Testis (tissue), 3 donors: ENCODE data around the gene RNGTT. TPM values are rescaled to one million over a fixed set of nuclear protein-coding genes. Genes with fewer than 3 reads are reported as not detected.

ENCODE experiments used
- DNase-seq: peaks from one replicate; pipeline ENCODE4 v3.0.0-alpha.2; 2019
- H3K27ac ChIP-seq, 2 donors: fragments of 200-600 bp; sonication (generic); one replicate each; pipeline ENCODE4 v1.5.1; 2019
- H3K27me3 ChIP-seq: fragments of 200-600 bp; sonication (generic); one replicate; pipeline ENCODE4 v1.5.1; 2019
- H3K36me3 ChIP-seq: fragments of 200-600 bp; sonication (generic); one replicate; pipeline ENCODE4 v1.5.1; 2017; ENCODE audit warnings: low read depth; ENCODE audit errors: missing control alignments
- H3K4me1 ChIP-seq: fragments of 200-600 bp; sonication (generic); one replicate; pipeline ENCODE4 v1.5.1; 2019
- H3K4me3 ChIP-seq, 2 donors: fragments of 200-600 bp; sonication (generic); one replicate each; pipeline ENCODE4 v1.5.1; 2017 to 2019
- H3K9me3 ChIP-seq: fragments of 200-600 bp; sonication (generic); one replicate; pipeline ENCODE4 v1.5.1; 2017
- CTCF ChIP-seq, 3 experiments: fragments of 450-650 bp in 2 of 3; fragments of 200-600 bp in 1 of 3; sonication (generic) in 1 of 3; IDR thresholded peaks; one replicate each; pipeline ENCODE4 v1.5.1; 2016 to 2019; ENCODE audit warnings: antibody characterized with exemption in 3 of 3, mild to moderate bottlenecking in 2 of 3, moderate library complexity in 1 of 3
- POLR2A ChIP-seq: fragments of 450-650 bp; IDR thresholded peaks from one replicate; pipeline ENCODE4 v1.6.1; 2017; ENCODE audit warnings: antibody characterized with exemption, mild to moderate bottlenecking, moderate library complexity
- WGBS, 2 donors: methylation state at CpG; one replicate each; pipeline ENCODE4 v1.1.5; 2018; 5-methylcytosine and 5-hydroxymethylcytosine counted together
- intact Hi-C: fragments of 100-400 bp; cut with DNase I; formaldehyde crosslinking; loops from one replicate; pipeline ENCODE4 v1.15.1; 2023; ENCODE audit warnings: low total_unique reads
- polyA plus RNA-seq: library from polyadenylated mRNA; stranded (reverse); fragments of 350-450 nt; fragmentation: Illumina TruSeq; extraction: RNeasy Lipid Tissue Mini Kit (QIAGEN cat#74804); gene quantifications from one replicate; pipeline ENCODE4 v1.2.3, GENCODE V29; 2014; ENCODE audit warnings: low read depth, low replicate concordance; ENCODE audit not compliant: insufficient read depth
- total RNA-seq, 2 donors: library from RNA; depleted of rRNA; stranded (reverse); fragments of >200 nt; gene quantifications; one replicate each; pipeline ENCODE4 v1.2.3, GENCODE V29; 2016

RNGTT gene
- total and polyA plus RNA-seq, 3 donors from 2014 or later, result 19.4 to 27.0 (median 22.1) TPM

- Histone ChIP-seq H3K9me3 (no peaks in the 10 kb centered on the region), H3K4me3 (no peak overlapping the region), H3K27ac (no peak overlapping the region), H3K36me3 (no peaks in the 10 kb centered on the region), H3K4me1 (peaks cover 6% of the 10 kb centered on the region), H3K27me3 (no peaks in the 10 kb centered on the region)
- WGBS, 2 donors, result 86 to 95% methylated on average over 2 of the region's 2 CpGs
- intact Hi-C loops, result no loop called here
- TF ChIP-seq POLR2A (no peak), CTCF (IDR thresholded peaks at IDR 0.05) (no peak)
- DNase-seq, result no peak
These were observed 83.4 kb downstream of the RNGTT start for GRCh38 chr6:88880021-88880420.

DNA sequence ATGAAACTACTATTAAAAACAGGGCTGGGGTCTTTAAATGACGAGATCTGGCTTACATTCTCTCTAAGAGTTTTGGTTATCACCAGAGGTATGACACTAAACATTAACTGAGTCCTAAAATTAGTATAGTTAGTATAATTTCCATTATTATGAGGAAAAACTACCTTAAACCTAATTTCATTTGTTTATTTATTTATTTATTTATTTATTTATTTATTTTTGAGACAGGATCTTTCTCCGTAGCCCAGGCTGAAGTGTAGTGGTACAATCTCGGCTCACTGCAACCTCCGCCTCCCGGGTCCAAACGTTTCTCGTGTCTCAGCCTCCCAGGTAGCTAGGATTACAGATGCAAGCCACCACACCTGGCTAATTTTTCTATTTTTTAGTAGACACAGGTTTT is 85.5 kb downstream of the RNGTT start:
- intact Hi-C loops, result no loop called here
- Histone ChIP-seq H3K27ac (no peak overlapping the region), H3K27me3 (no peaks in the 10 kb centered on the region), H3K4me3 (no peak overlapping the region), H3K4me1 (peaks cover 8% of the 10 kb centered on the region), H3K36me3 (no peaks in the 10 kb centered on the region), H3K9me3 (no peaks in the 10 kb centered on the region)
- 93 to 96% methylated on average over 7 of the region's 7 CpGs for WGBS, 2 donors
- TF ChIP-seq POLR2A, result no peak
- TF ChIP-seq CTCF (IDR thresholded peaks at IDR 0.05), result no peak
- DNase-seq, result no peak

DNA sequence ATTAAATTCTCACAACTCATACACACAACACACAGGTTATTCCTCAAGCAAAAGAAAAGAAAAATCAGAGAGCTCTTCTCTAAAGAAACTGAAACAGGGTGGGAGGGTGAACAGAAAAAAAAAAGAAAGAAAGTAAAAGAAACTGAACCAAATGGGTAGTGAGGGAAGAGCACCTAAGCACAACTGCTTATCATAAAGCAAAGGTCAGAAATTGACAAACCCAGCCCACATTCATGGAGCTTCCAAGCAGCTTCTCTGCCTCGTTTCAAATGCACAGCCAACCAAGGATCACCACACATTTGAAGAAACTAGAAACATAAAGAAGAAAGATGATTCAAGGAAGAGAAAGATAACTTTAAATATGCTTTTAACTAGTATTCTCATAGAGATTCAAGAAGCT is 90.5 kb downstream of the RNGTT start:
- DNase-seq, result no peak
- TF ChIP-seq CTCF (IDR thresholded peaks at IDR 0.05) (no peak), POLR2A (no peak)
- Histone ChIP-seq H3K9me3 (no peaks in the 10 kb centered on the region), H3K27ac (no peak overlapping the region), H3K4me1 (peaks cover 5% of the 10 kb centered on the region), H3K27me3 (no peaks in the 10 kb centered on the region), H3K4me3 (no peak overlapping the region), H3K36me3 (no peaks in the 10 kb centered on the region)
- intact Hi-C loops, result no loop called here
- 56 to 71% methylated on average over 1 of the region's 1 CpG for WGBS, 2 donors

- Histone ChIP-seq H3K27ac (no peak overlapping the region), H3K4me1 (peaks cover 5% of the 10 kb centered on the region), H3K9me3 (no peaks in the 10 kb centered on the region), H3K4me3 (no peak overlapping the region), H3K36me3 (no peaks in the 10 kb centered on the region), H3K27me3 (no peaks in the 10 kb centered on the region)
- intact Hi-C loops, result no loop called here
- TF ChIP-seq POLR2A, result no peak
- DNase-seq, result no peak
- 72 to 78% methylated on average over 3 of the region's 3 CpGs for WGBS, 2 donors
These were observed 91.9 kb downstream of the RNGTT start for GRCh38 chr6:88871498-88871897.

DNA sequence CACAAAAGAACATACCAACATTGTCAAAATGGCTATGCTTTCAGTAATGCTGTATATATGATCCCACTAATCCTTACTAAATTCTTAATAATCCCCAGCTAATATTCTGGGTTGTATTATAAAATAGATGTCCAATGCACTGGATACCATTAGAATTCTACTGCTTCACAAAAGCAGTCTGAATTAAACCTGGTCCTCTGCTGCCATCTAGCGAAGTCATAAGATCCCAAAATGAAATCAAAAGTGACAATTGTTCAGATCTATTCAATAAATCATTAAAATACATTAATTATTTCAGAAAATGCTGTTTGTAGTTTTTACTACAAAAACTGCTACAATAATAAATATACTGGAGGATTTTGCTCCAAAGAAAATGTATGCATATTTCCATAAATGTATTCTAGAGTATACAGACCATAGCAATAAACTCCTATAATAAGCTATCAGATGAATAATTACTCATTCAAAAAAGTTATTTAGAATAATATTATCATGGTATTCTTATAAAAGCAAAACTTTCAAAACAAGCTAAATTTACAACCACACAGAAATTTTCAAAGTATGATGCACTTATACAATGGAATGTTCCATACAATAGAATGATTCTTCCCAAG is 92.6 kb downstream of the RNGTT start:
- intact Hi-C loops, result no loop called here
- no peaks in the 10 kb centered on the region for H3K9me3 ChIP-seq
- DNase-seq, result peak; percentile 51

More for the DNA sequence above, 92.6 kb downstream of the RNGTT start:
- Histone ChIP-seq H3K27ac (no peak overlapping the region), H3K4me3 (no peak overlapping the region), H3K36me3 (no peaks in the 10 kb centered on the region), H3K4me1 (peaks cover 5% of the 10 kb centered on the region), H3K27me3 (no peaks in the 10 kb centered on the region)
- TF ChIP-seq CTCF (IDR thresholded peaks at IDR 0.05) (peak; percentile 42 to 45 (median 44)), POLR2A (no peak)
- 24 to 50% methylated on average over 1 of the region's 1 CpG for WGBS, 2 donors
